HG03280 (cell line): ENCODE results near the gene AFF1.
"Not testable (repeated sequence)": the region's sequence is repeated elsewhere in the genome, so short reads cannot be mapped to it uniquely, and the experiment has no call there.

Source experiments
- ATAC-seq: cut with Tn5 transposase; IDR thresholded peaks from one replicate; pipeline ENCODE4 v1.9.1; 2021; ENCODE audit warnings: mild to moderate bottlenecking, moderate library complexity; ENCODE audit not compliant: unreplicated experiment

AFF1 gene

DNA sequence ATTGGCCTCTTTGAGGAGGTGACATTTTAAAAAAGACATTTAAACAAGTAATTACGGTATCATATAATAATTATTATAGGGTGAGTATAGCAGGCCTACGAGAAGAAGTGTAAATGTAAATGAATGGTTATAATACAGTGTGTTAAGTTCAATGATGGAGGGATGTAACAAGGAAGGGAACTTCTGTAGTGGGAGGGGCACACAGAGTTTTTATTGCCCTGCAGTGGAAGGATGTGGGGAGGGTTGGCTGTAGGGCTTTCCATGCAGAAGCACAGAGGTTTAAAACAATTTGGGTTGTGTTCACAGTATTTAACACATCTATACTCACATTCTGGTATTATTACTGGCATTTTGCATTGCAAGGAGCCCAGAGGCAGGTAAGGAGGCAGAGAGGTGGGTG lies 41.1 kb downstream of the AFF1 start:
- ATAC-seq: no peak

DNA sequence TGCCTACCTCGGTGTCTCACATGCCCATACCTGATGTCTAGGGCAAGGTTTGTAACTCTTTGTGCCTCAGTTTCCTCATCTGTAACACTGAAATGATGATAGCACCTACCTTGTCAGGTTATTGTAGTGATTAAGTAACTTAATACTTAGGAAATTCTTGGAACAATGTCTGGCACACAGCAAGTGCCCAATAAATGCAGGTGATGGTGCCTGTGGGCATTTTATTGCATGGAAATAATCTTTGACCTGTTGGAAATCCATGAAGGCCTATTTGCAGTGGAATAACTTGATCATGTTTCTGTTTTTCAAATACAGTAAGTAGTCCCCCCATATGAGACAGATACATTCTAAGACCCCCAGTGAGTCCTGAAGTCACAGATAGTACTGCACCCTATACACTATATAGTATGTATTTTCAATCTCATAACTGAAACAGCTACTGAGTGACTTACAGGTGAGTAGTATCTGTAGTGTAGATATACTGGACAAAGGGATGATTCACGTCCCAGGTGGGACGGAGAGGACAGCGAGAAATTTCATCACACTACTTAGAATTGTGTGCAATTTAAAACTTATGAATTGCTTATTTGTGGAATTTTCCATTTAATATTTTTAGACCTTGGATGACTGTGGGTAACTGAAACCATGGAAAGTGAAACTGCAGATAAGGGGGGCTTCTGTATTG lies 42.1 kb downstream of the AFF1 start:
- no peak for ATAC-seq

DNA sequence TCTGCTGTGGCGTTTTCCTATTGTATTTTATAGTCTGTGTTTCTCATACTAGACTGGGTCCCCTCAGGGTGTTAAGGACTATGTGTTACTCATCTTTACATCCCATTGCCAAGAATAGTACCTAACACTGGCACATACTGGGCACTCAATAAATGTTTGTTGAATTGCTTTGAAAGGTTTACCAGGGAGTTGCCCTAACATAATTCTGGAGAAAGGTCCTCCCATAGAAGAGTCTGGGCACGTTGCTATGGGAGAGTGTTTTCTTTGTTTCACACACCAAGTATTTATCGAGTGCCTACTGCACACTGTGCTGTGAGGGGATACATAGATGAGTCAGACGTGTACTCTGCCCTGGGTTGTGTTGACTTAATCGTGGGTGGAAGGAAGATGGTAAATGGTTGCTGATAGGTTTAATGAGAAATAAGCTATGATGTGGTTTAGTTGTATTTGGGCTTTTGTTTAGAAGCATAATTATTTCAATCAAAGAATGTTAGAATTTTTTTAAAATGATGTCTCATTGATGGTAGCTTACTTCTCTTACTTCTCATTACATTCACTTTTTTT lies 42.9 kb downstream of the AFF1 start:
- ATAC-seq: peak; percentile 89

DNA sequence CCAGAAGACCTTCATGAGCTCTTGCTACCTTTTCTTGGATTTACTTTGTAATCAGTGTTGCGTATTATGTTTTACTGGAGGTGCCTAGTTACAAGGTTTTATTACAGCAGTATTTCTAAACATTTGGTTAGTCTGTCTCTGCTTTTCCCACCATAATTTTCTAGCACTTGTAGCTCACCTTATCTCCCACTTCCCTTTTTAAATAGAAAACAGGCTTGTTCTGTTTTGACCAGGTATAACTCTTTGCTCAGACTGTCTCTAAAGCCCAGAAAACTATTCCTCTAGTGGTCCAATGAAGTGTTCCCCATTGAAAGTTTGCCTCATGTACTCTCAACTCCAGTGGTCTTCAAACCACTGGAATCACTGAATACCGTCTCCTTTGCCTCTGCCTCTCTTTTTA lies 43.9 kb downstream of the AFF1 start:
- ATAC-seq: no peak

DNA sequence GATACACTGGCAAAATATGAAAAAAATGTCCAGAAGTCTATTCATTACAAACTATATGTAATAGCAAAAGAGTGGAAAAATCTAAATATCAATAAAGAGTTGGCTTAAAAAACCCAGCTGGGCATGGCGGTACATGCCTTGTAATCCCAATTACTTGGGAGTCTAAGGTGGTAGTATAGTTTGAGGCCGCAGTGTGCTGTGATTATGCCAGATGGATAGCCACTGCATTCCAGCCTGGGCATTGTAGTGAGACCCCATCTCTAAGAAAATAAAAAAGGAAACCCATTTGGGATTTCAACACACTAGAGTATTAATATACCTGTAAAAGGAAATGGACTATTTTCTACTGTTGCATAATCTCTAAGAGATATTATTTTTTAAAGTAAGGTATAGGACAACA lies 45.4 kb downstream of the AFF1 start:
- no peak for ATAC-seq

DNA sequence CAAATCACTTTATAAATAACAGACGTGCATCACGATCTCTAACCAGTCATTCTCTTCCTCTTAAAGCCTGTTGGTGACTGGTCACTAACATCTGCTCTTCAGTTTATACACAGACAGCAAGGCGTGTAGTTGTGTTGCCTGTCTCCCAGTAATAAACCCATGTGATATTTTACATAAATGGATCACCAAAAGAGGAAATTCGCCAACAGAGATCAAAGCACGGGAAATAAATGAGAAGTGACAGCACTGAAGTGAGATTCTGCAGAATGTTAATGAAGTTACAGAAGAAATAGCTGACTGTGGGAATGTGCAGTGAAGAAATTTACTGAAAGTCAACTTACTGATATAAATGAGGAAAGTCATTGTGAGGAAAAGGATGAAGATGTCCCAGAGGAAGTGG lies 47.0 kb downstream of the AFF1 start:
- no peak for ATAC-seq

DNA sequence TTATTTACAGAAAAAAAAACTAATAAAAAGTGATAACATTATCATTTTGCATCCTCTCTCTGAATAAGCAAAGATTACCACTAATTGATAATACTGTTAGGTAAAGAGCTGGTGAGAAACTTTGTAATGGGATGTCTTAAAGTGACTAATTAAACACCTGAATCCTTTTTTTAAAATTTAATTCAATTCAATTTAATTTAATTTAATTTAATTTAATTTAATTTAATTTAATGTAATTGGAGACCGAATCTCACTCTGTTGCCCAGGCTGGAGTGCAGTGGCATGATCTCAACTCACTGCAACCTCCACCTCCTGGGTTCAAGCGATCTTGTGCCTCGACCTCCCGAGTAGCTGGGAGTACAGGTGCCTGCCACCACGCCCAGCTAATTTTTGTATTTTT lies 51.0 kb downstream of the AFF1 start:
- ATAC-seq: not testable (repeated sequence)

DNA sequence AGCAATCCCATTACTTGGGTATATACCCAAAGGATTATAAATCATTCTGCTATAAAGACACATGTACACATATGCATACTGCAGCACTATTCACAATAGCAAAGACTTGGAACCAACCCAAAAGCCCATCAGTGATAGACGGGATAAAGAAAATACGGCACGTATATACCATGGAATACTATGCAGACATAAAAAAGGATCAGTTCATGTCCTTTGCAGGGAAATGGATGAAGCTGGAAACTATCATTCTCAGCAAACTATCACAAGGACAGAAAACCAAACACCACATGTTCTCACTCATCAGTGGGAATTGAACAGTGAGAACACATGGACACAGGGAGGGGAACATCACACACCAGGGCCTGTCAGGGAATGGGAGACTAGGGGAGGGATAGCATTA lies 54.8 kb downstream of the AFF1 start:
- not testable (repeated sequence) for ATAC-seq

DNA sequence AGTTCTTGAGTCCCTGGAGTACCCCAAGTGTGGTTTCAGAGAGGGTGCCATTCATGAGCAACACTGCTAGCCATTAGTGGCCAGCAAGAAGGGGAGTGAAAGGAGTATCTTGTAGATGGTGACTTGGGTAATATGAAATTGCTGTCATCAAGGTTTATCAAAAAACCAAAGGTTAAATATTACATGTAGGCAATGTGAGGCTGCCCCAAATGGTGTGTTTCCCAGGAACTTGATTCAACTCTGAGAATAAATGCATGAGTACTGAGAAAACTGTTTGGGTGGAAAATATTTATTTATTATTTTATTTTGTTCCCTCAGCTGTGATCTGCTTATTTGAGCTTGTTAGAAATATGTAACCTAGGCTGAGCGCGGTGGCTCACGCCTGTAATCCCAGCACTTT lies 55.7 kb downstream of the AFF1 start:
- ATAC-seq: no peak

DNA sequence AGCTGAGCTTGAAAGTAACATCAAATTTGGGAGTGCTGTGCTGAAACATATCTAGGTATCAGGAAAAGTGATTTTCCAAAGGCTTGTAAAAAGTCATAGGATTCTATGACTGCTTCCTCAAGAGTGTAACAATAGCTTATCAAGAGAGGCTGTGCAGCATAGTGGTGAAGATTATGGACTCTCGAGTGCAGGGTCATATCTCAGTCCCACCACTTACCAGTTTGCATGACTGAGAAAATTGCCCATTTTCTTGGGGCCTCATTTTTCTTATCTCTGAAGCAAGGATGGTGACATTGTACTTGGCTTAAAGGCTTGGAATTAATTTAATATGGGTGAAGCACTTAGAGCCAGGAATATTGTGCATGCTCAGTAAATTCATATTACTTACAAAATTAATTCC lies 57.2 kb downstream of the AFF1 start:
- no peak for ATAC-seq

DNA sequence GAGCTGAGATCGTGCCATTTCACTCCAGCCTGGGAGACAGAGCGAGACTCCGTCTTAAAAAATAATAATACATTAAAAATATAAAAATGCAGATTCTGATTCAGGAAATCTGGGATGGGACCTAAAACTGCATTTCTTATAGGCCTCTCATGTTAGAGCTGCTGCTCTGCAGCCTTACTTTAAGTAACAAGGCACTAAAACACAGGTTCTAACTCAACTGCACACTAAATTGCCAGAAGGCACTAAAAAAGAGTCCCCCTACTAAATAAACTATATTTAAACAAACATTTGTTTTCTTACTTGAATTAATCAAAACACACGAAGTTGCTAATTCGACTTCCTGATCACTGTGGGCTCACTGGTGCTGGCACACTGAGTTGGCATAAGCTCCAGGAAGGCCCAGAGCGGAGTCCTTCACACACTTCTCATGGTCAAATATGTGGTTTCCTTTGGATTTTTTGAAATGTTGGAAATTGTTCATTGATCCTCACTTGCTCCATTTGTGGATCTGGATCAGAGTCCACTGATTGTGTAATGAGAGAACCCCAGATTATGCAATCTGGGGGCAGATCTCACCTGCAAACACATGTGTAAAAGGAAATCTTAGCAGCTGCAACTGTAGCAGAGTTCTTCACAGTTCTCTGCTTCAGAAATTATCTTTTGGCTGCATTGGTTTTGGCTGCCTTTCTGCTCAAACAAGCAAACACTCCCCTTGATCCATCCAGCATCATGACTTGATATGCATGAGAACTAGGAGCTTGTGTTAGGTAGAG lies 59.3 kb downstream of the AFF1 start:
- no peak for ATAC-seq

DNA sequence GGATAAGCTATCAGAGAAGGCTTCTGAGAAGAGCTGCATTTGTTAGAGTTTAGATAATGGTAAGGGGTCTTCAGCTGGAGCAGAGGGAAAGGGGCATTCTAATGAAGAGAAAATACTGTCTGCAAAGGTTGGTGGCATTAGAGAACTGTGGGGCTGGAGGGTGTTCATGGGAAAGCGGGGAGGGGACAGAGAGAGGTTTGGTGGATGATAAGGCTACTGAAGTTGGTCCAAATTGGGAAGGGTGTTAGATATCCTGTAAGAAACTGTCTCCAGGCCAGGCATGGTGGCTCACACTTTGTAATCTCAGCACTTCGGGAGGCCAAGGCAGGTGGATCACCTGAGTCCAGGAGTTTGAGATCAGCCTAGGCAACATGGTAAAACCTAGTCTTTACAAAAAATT lies 59.9 kb downstream of the AFF1 start:
- ATAC-seq: no peak

DNA sequence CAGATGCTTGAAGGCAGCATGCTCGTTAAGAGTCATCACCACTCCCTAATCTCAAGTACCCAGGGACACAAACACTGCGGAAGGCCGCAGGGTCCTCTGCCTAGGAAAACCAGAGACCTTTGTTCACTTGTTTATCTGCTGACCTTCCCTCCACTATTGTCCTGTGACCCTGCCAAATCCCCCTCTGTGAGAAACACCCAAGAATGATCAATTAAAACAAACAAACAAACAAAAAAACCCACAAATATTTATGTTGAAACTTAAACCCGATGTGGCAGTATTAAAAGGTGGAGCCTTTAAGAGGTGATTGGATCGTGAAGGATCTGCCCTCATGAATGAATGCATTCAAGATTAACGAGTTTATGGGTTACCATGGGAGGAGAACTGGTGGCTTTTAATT lies 61.7 kb downstream of the AFF1 start:
- ATAC-seq: not testable (repeated sequence)

DNA sequence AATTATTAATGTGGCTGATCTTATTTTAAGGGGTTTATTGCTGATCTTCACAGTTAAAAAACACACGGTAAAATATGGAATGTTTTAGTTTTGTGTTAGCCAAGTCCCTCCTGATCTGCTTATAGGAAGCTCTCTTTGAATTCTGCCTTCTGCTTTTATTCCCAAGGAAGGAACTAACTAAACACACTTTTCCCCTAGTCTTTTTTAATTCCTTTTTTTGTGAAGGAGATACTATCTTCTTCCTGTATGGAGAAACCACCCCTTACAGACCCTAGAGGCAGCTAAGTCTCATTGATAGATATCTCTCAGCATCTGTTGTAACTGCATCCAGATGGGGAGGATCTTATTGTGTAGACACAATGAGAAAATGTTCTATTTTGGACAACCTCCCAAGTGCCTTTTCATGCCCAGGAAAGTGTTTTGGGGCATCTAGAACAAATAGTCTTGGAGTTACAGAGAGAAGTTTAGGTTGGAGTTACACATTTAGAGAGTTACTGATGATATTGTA lies 64.4 kb downstream of the AFF1 start:
- ATAC-seq: no peak

DNA sequence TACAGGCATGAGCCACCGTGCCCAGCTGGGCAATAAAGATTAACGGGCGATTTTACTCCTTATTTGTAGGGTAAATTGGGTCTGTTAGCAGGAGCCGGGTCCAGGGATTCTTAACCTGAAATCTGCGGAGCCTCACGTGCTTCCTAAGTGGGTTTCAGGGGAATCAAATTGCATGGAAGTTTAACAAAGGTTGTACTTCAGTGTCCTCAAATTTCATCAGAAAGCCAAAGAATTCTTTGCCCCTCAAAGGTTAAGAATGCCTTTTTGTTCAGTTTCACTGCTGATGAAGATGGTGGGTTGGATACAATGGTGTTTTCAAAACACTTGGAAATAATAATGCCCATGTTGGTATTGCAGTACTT lies 67.9 kb downstream of the AFF1 start:
- ATAC-seq: no peak

DNA sequence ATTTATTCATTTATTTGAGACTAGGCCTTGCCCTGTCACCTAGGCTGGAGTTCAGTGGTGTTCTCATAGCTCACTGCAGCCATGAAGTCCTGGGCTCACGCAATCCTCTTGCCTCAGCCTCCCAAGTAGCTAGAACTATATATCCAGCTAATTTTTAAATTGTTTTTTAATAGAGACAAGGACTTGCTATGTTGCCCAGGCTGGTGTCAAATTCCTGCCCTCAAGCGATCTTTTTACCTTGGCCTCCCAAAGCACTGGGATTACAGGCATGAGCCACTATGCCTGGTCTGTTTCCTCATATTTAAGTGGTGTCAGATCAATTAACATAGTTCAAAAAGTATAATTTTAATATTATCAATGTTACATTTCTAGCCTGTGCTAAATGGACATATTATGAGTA lies 68.5 kb downstream of the AFF1 start:
- no peak for ATAC-seq

DNA sequence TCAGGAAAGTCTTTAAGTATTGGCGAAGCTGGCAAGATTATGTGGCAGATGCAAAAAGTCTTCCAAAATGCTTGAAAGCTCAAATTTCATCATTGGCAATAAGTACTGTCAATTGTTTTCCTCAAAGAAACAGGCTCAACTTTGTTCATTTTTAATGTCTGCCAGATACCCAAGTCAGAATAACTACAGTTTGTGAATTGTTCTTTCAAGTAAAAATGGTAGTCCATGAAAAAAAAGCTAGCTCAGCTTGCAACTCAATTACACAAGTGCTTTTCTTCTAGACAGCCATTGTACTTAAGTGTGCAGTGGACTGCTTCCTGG lies 70.5 kb downstream of the AFF1 start:
- no peak for ATAC-seq

DNA sequence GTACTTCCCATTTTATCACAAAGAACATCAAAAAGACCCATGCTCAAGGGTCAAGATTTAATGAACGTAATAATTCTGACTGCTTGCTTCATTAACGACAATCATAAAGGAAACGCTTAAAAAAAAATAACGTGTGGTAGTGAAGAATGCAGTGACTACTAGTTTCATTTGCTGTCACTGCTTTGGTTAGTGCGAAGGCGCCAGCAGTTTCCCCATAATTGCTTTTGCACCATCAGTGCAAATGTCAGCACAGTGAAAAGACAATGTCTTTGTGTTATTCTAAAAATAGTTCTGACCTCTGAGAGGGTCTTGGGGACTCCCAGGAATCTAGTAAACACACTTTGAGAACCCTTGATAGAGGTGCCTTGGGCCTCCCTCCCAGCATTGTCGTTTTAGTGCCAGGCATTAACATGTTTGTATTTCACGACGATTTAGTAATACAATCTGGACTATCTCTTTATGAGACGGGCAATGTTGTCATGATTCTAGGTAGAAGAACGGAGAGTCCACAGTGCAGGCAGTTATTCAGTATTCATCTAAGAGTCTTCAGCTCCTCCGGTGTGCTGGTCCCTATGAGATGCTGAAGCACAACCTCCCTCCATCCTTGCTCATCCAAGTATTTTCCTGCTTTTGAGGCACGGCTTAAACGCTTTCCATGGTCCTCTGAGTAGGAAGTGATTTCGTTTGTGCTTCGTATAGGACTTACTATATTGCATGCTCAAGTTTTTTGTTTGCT lies 71.0 kb downstream of the AFF1 start:
- ATAC-seq: peak; percentile 3

DNA sequence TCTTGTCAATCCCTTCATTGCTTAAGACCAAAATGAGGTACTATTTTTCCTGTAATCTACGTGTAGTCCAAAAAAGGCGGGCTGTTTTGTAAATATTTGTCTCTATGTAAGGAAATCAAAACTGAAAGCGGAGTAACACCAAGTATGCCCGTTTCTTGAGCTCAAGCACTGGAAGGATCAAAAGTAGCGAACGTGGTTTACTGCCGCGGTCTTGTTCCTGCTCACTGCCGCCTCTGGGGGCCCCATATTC lies 71.5 kb downstream of the AFF1 start:
- ATAC-seq: no peak

DNA sequence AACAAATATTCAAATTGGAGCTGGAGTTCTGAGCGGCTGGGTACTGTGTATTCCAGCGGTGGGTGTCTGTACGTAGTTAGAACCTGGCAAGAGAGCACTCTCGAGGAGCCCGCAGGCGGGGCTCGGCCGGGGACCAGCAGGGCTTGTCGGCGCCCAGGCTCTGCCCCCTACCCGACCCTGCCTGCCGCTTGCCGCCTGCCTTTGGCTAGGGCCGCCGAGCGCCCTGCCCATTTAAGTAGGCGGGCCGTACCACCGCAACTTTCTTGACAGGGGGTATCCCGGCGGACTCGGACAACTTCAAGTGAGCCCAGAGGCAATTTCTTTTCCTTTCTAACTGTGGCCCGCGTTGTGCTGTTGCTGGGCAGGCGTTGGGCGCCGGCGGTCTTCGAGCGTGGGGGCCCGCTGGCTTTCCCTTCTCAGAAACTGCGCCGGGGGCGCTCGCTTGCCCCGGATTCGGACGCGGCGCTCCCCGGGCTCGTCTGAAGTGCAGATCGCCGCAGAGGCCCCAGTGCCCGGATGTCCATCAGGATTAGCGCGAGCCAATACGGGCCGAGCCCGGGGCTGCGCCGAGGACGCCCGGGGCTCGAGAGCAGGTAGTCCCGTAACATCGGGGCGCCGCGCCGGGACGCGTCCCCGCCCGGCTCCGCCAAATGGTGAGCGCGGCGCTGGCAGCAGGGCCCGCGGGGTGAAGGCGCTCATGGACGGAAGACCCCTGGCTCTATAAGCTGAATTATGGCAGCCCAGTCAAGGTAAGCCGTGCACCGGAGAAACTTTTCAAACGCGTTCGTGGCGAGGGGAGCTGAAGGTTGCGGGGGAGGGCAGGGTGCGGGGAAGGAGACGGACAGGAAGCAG lies 72.1 kb downstream of the AFF1 start:
- peak; percentile 76 for ATAC-seq
